Stimulated activated CD4-positive, alpha-beta T cell treated with anti-CD3 and anti-CD28 coated beads, TNF-alpha, amount 100 ng/mL, for 1 hour (primary cell): Measurements from ENCODE around the gene LOC101059915.

Source experiments
- DNase-seq, 3 donors: peaks; one replicate each; pipeline ENCODE4 v3.0.0-alpha.2; 2020; ENCODE audit warnings: low read depth in 3 of 3, low spot score in 1 of 3

LOC101059915 gene

GRCh38 chrX:71667328-71668247 is at the start of gene LOC101059915:
TSS of gene LOC101059915 (plus strand) at chrX:71667546.
- no peak for DNase-seq

DNA sequence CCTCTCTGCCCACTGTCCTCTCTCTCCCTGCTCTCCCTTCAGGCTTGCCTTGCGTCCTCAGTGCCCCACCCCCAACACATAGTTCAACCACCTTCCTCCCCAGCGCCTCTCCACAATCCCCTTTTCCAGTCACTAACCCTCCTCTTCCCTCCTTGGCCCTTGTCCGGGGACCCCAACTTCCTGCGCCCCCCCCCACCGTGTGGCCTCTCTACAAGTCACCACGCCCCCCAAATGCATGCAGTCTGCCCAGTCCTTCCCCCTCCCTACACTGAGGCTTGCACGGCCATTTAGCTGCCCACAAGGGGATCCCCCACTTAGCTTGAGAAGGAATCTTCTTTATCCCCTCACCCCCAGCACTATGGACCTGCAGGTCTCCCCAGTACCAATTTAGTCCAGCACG is 49.6 kb upstream of the LOC101059915 start:
- DNase-seq: no peak

DNA sequence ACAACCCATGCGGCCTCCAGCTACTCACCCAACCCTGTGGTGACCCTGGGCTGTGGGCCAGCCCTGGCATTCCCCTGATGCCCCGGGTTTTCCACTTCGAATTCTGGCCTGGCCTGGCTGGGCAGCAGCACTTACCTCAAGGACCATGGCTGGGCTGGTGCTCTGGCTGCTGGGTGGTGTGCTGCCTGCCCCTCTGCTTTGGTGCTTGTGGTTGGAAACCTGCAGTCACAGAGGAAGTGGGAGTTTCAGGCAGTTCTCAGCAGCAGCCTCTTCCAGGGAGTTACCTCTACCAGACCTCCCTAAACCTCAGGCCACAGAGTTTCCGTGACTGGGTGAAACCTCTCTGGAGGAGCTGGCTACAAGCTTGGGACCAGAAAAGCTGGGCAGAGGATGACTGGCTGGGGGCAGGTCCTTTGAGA is 49.0 kb upstream of the LOC101059915 start, which contains the start of gene CXCR3:
CXCR3 (minus strand) TSS at position 209 of the 419 bp plus-strand sequence; CDS start at position 147, 62 bp downstream.
- peak; percentile 23 to 30 (median 27) for DNase-seq

DNA sequence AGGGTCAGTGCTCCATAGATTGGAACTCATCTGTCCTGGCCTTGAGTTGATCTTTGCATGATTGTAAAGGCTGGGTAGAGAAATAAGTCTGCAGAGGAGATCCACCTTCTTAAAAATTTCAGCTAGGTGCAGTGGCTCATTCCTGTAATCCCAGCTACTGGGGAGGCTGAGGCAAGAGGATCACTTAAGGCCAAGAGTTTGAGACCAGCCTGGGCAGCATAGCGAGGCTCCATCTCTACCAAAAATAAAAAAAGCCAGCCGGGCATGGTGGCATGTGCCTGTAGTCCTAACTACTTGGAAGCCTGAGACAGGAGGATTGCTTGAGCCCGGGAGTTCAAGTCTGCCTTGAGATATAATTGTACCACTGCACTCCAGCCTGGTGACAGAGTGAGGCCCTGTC is 48.6 kb upstream of the LOC101059915 start:
- no peak for DNase-seq

GRCh38 chrX:71619193-71619592 is 48.2 kb upstream of the LOC101059915 start:
- peak in 1 of 3 donors; percentile 20 for DNase-seq

DNA sequence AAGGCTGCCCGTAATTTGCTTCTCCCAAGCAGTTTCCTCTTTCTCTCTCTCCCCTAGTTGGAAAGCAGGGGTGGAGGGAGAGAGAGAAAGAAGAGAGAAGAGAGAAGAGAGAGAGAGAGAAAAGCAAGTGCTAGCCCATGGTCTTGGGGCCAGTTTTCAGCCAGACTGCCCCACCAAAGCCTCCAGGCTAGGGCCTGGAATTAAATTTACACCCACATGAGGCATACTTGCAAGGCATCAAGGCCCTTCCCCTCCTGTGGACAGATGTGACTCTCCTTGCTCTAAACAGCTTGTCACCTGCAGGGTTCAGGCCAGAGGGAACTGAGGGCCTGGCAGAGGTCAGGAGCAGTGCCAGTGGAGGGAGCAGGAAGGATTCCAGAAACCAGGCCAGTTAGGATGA is 47.4 kb upstream of the LOC101059915 start:
- no peak for DNase-seq

- no peak for DNase-seq
Measured at GRCh38 chrX:71621603-71622002, 45.7 kb upstream of the LOC101059915 start.

DNA sequence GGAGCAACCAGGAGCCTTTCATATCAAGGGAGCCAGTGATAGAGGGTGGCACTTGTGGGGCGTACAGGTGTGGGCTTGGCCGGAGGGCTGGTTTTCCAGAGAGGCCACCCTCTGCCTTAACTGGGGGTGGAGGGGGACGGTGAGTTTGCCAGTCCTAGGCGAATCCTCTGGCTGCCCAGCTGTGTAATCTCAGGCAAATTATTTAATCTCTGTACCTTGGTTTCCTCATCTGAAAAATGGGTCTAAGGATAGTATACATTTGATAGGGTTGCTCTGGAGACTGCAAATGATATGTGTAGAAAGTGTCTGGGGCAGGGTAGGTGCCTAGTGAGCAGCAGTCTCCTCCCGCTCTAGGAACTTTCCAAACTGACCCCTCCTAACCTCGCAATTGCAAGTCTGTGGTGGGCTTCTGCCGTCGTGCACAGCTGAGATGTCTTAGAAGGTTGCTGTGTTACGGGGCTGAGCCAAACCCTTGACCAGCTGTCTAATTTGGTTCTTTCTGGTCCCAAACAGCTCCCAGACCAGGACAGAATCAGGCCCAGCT is 45.2 kb upstream of the LOC101059915 start:
- DNase-seq: no peak

- peak in 2 of 3 donors; percentile 32 to 35 for DNase-seq
Measured at GRCh38 chrX:71622576-71623450, 44.5 kb upstream of the LOC101059915 start.

DNA sequence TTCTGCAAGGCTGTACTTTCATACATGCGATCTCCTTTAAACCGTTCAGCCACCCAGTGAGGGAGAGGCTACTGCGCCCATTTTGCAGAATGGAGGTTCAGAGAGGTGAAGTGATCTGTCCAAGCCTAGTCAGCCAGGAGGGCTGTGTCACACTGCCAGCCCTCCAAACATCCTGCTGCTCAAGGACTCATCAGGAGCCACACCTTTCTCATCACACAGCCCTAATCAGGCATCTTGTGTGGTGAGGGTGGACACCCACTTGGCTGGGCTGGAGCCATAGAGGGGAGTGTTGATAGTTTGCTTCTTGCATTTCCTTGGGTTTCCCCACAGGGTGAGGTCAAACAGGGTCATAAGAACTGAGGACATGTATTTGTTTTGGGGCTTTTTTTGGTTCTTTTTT is 43.6 kb upstream of the LOC101059915 start:
- no peak for DNase-seq

DNA sequence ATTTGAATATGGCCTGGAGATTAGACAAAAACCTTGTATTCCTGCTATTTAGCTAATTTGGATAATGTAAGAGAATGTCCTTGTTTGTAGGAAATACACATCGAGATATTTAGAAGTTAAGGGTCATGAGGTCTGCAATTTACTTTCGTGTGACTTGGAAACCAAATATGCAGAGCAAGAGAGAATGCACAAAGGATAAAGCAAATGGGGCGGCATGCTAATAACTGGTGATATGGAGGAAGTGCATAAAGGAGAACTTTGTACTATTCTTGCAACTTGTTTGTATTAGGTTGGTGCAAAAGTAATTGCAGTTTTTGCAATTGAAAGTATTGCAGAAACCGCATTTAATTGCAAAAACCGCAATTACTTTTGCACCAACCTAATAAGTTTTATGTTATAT is 41.9 kb upstream of the LOC101059915 start:
- no peak for DNase-seq

GRCh38 chrX:71626576-71626975 is 40.8 kb upstream of the LOC101059915 start:
- no peak for DNase-seq

- no peak for DNase-seq
Measured at GRCh38 chrX:71627588-71628404, 39.5 kb upstream of the LOC101059915 start.

- no peak for DNase-seq
Measured at GRCh38 chrX:71629467-71629866, 37.9 kb upstream of the LOC101059915 start.

DNA sequence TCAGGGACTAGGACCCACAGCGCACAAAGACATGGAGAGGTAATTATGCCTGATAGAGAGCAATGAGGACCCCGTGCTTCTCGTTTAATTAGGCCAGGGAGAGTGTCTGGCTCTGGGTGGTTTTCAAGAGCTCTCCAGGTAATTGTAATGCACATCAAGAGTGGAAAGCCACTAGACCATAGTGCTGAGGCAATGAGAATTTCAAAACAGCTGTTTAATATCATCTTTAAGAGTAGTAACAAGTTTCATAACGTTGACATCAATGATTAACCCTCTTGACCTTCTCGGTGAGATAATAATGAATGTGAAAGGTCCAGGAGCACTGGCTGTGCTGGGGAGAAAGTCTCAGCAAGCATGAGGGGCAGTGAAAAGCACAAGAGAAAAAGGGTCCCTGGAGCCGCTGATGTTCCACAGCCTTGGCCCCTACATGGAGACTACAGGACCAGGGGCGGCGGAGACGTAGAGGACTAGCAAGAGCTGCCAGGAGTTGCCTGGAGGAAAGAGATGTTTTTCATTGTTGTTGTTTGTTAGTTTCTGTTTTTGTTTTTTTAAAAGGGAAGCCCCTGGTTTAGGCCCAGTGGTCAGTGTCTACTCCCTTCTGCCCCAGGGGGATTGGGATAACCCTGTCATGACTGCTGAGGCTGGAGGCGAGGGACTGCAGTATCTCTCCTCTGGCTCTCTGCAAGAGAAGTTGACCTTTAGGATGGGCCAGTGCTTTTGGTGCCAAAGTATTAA is 34.3 kb upstream of the LOC101059915 start:
- DNase-seq: no peak

GRCh38 chrX:71634366-71634765 is 33.0 kb upstream of the LOC101059915 start:
- DNase-seq: no peak

DNA sequence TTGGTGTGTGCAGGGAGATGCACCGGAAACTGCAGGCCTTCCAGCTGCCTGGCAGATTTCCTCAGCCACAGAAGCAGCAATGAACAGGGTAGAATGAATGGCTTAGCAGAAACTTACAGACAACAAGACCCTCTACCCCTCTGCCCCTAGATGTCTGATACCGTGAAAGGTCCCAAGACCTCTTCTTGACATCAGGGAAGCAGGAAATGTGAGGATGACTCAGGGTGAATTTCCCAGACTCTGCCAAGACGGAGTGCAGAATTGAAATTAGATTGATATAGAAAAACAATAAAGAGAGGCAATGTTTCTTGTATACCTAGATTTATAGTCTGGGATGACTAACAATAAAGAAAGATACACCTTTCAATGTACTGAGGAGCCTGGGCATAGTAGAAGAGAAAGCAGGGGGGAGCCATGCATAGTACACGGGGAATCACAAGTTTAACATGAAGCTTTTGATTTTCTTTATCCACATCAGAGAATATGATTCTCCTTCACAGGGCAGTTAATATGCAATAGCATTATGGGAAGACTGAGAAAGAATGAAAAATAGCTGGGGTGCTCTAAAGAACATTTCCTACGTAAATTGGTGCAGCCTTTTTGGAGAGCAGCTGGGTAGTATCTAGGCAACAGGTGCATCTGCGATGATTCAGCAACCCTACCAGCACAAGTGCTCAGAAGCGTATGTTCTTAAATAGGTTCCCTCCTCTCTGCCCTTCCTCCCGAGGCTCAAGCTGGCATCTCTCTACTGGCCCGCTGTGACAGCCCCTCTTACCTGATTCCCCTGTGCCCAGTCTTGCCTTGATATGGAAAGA is 30.7 kb upstream of the LOC101059915 start:
- DNase-seq: no peak

- no peak for DNase-seq
Measured at GRCh38 chrX:71637253-71637618, 30.1 kb upstream of the LOC101059915 start.

- no peak for DNase-seq
Measured at GRCh38 chrX:71637848-71638247, 29.5 kb upstream of the LOC101059915 start.
